ENCODE data around the gene SRP72.

- TF ChIP-seq YY1 (IDR thresholded peaks at IDR 0.05; ENCODE audit: extremely low read depth, insufficient replicate concordance, low read depth, low read length) (no peak), SP1 (IDR thresholded peaks at IDR 0.05; ENCODE audit: low read depth) (no peak), EZH2 (IDR thresholded peaks at IDR 0.05) (no peak), CTCF (IDR thresholded peaks at IDR 0.05 in 2 of 3, conservative IDR thresholded peaks at IDR 0.05 in 1 of 3; ENCODE audit: borderline replicate concordance in 1 of 3, insufficient read depth in 1 of 3, low read depth in 2 of 3, low read length in 2 of 3) (no peak), EGR1 (IDR thresholded peaks at IDR 0.05; ENCODE audit: low read depth) (no peak), POLR2AphosphoS5 (IDR thresholded peaks at IDR 0.05; ENCODE audit: low read depth, low read length) (no peak), POLR2A (IDR thresholded peaks at IDR 0.05; ENCODE audit: borderline replicate concordance, extremely low read depth, insufficient read depth, insufficient read length) (no peak), RAD21 (IDR thresholded peaks at IDR 0.05; ENCODE audit: low read depth) (no peak), ELF1 (IDR thresholded peaks at IDR 0.05; ENCODE audit: borderline replicate concordance, low read depth) (no peak), REST (IDR thresholded peaks at IDR 0.05; ENCODE audit: low read depth) (no peak), SRF (IDR thresholded peaks at IDR 0.05; ENCODE audit: low read depth) (no peak), ZNF274 (IDR thresholded peaks at IDR 0.05; ENCODE audit: low read depth, low read length) (no peak)
- TF ChIP-seq, protein P1, sequence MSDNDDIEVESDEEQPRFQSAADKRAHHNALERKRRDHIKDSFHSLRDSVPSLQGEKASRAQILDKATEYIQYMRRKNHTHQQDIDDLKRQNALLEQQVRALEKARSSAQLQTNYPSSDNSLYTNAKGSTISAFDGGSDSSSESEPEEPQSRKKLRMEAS (IDR thresholded peaks at IDR 0.05) = no peak
These were observed 41.9 kb upstream of the SRP72 start for GRCh38 chr4:56425518-56425917.
